Fibroblast of mammary gland (primary cell): Measurements from ENCODE around the gene NOTCH3.

Source experiments
- DNase-seq: peaks from one replicate; pipeline ENCODE4 v3.0.0-alpha.2; 2010; ENCODE audit warnings: low read depth
- H3K4me3 ChIP-seq: 2 replicates; pipeline ENCODE4 v1.5.1; 2011; ENCODE audit warnings: low read depth, mild to moderate bottlenecking, low read length, moderate library complexity; ENCODE audit not compliant: control insufficient read depth
- CTCF ChIP-seq: conservative IDR thresholded peaks from 2 replicates; pipeline ENCODE4 v1.5.1; 2011; ENCODE audit warnings: low read depth, low read length, inconsistent platforms; ENCODE audit not compliant: control insufficient read depth, insufficient read depth

Gene NOTCH3

GRCh38 chr19:15210323-15210781 is 9.6 kb upstream of the NOTCH3 start:
- peak; percentile 94 for DNase-seq

GRCh38 chr19:15201374-15202023 is 704 bp upstream of the NOTCH3 start:
- H3K4me3 ChIP-seq, result no peak overlapping the region
- no peak for DNase-seq
- no peak for TF ChIP-seq CTCF

More at GRCh38 chr19:15210323-15210781, 9.6 kb upstream of the NOTCH3 start:
- TF ChIP-seq CTCF, result no peak
- H3K4me3 ChIP-seq, result no peak overlapping the region

- peak overlapping the region; percentile 52 for H3K4me3 ChIP-seq
- TF ChIP-seq CTCF, result no peak
- DNase-seq, result no peak
Measured at GRCh38 chr19:15199661-15200552, 888 bp downstream of the NOTCH3 start.

GRCh38 chr19:15198951-15199660 is 1.7 kb downstream of the NOTCH3 start:
- DNase-seq, result no peak
- no peak overlapping the region for H3K4me3 ChIP-seq
- no peak for TF ChIP-seq CTCF

GRCh38 chr19:15197942-15198341 is 2.9 kb downstream of the NOTCH3 start:
- H3K4me3 ChIP-seq, result no peak overlapping the region
- no peak for TF ChIP-seq CTCF
- DNase-seq, result no peak

- H3K4me3 ChIP-seq, result no peak overlapping the region
- TF ChIP-seq CTCF, result no peak
- DNase-seq, result peak; percentile 37
Measured at GRCh38 chr19:15197275-15197941, 3.4 kb downstream of the NOTCH3 start.
